Lung (tissue), 12 donors: ENCODE data around the gene CR1. TPM values are rescaled to one million over a fixed set of nuclear protein-coding genes. Genes with fewer than 3 reads are reported as not detected.

ENCODE experiments used
- ATAC-seq: fragments of 200-7000 bp; cut with Tn5 transposase; one replicate; pipeline ENCODE4 v1.9.1; 2020; ENCODE audit warnings: moderate number of reproducible peaks; ENCODE audit not compliant: insufficient read depth, low FRiP score
- DNase-seq, 3 donors: peaks; one replicate each; pipeline ENCODE4 v3.0.0-alpha.2; 2013 to 2017
- H3K27ac ChIP-seq, 2 donors: one replicate each; pipeline ENCODE4 v1.5.1; 2013; ENCODE audit warnings: mild to moderate bottlenecking in 2 of 2, moderate library complexity in 2 of 2, control low read depth in 1 of 2, inconsistent platforms in 1 of 2, low read depth in 1 of 2, low read length in 1 of 2
- H3K27me3 ChIP-seq, 3 donors: one replicate each; pipeline ENCODE4 v1.5.1; 2013; ENCODE audit warnings: low read length in 2 of 3; ENCODE audit not compliant: control insufficient read depth in 3 of 3, insufficient read depth in 3 of 3
- H3K36me3 ChIP-seq, 4 donors: one replicate each; pipeline ENCODE4 v1.5.1; 2013; ENCODE audit warnings: low read length in 4 of 4, mild to moderate bottlenecking in 1 of 4, moderate library complexity in 1 of 4; ENCODE audit not compliant: control insufficient read depth in 4 of 4, insufficient read depth in 4 of 4
- H3K4me1 ChIP-seq, 5 donors: one replicate each; pipeline ENCODE4 v1.5.1; 2013; ENCODE audit warnings: low read length in 5 of 5, mild to moderate bottlenecking in 2 of 5, moderate library complexity in 1 of 5; ENCODE audit not compliant: control insufficient read depth in 5 of 5, insufficient read depth in 5 of 5
- H3K4me3 ChIP-seq: one replicate; pipeline ENCODE4 v1.5.1; 2013; ENCODE audit warnings: mild to moderate bottlenecking, control low read depth, moderate library complexity
- H3K9ac ChIP-seq, 2 donors: one replicate each; pipeline ENCODE4 v1.5.1; 2013; ENCODE audit warnings: low read length in 2 of 2, control low read depth in 1 of 2; ENCODE audit not compliant: insufficient read depth in 1 of 2
- H3K9me3 ChIP-seq, 4 donors: one replicate each; pipeline ENCODE4 v1.5.1; 2013; ENCODE audit warnings: low read length in 3 of 4, mild to moderate bottlenecking in 1 of 4, moderate library complexity in 1 of 4; ENCODE audit not compliant: control insufficient read depth in 4 of 4, insufficient read depth in 3 of 4
- CTCF ChIP-seq: IDR thresholded peaks from 2 replicates; pipeline ENCODE4 v1.5.1; 2012; ENCODE audit warnings: mild to moderate bottlenecking; ENCODE audit errors: control extremely low read depth, extremely low read depth
- WGBS, 2 donors: extraction: QIAGEN DNeasy Blood & Tissue Kit; methylation state at CpG; one replicate each; pipeline ENCODE4 v1.1.7; 2013; 5-methylcytosine and 5-hydroxymethylcytosine counted together
- polyA plus RNA-seq, 2 donors: library from polyadenylated mRNA; stranded (reverse); fragments of 200-250 nt; gene quantifications; one replicate each; pipeline ENCODE4 v1.2.1, GENCODE V29; 2013
- total RNA-seq, 2 donors: library from RNA; depleted of rRNA in 1 of 2; stranded (reverse); fragments of >200 nt in 1 of 2; gene quantifications; one replicate each; pipeline ENCODE4 v1.2.1, GENCODE V29; 2014 to 2021
- donor health status: control.
- donor health status: control.
- donor health status: Bipolar disorder and iron deficiency.
- donor health status: healthy.
- donor health status: DM: yes; HTN: yes; CAD: no.

Gene CR1
- total and polyA plus RNA-seq, 4 donors = 0.57 to 26.6 (median 16.6) TPM

- no peak for DNase-seq
- Histone ChIP-seq H3K27ac (no peak overlapping the region), H3K9ac (no peak overlapping the region), H3K36me3 (no peaks in the 10 kb centered on the region), H3K27me3 (peaks cover 0 to 49% (median 30%) of the 10 kb centered on the region in 3 donors), H3K4me1 (peaks cover 0 to 11% (median 3%) of the 10 kb centered on the region in 5 donors), H3K9me3 (peaks cover 0 to 4% (median 0%) of the 10 kb centered on the region in 4 donors), H3K4me3 (no peak overlapping the region)
- TF ChIP-seq CTCF = no peak
- ATAC-seq = no peak
Observed at GRCh38 chr1:207646171-207646570, 150.2 kb downstream of the CR1 start.

DNA sequence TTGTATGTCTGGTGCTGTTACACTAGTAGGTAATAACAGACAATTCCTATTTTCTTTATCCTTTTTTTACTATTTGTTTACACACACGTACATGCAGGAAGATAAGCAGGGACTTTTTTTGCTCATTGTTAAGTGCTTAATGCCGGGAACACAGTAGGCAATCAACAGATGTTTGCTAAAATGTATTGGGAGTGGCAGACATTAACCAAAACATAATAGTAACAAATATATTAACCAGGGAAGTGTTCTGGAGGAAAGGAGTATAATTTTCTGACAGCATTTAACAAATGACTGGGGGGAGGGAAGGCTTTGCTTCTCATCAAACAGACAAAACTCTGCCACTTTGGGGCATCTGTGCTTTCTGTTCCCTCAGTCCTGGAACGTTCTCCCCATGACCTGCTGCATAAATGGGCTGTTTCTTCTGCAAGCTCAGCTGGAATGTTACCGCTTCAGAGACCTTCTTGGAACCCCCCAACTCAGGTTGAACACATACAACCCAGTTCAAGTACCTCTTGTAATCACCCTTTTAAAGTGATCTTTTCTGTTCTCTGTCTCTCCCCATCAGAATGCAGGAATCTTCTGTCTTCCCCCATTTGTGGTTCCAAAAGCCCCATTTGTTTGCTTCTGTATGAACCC lies 151.1 kb downstream of the CR1 start:
- H3K36me3 ChIP-seq = no peaks in the 10 kb centered on the region
- H3K9me3 ChIP-seq = peaks cover 0 to 4% (median 0%) of the 10 kb centered on the region in 4 donors
- H3K27ac ChIP-seq = no peak overlapping the region
- peaks cover 0 to 11% (median 3%) of the 10 kb centered on the region in 5 donors for H3K4me1 ChIP-seq
- no peak for DNase-seq
- H3K27me3 ChIP-seq = peaks cover 0 to 49% (median 28%) of the 10 kb centered on the region in 3 donors
- TF ChIP-seq CTCF = no peak
- ATAC-seq = no peak
- 62 to 74% methylated on average over 4 of the region's 4 CpGs for WGBS, 2 donors
- H3K4me3 ChIP-seq = no peak overlapping the region
- no peak overlapping the region for H3K9ac ChIP-seq

GRCh38 chr1:207647671-207648333 lies 151.8 kb downstream of the CR1 start:
- no peaks in the 10 kb centered on the region for H3K36me3 ChIP-seq
- 56 to 68% methylated on average over 4 of the region's 4 CpGs for WGBS, 2 donors
- no peak overlapping the region for H3K9ac ChIP-seq
- H3K4me1 ChIP-seq = peaks cover 0 to 11% (median 3%) of the 10 kb centered on the region in 5 donors
- H3K9me3 ChIP-seq = peaks cover 0 to 4% (median 0%) of the 10 kb centered on the region in 4 donors
- no peak overlapping the region for H3K27ac ChIP-seq
- no peak for DNase-seq
- H3K27me3 ChIP-seq = peaks cover 0 to 49% (median 26%) of the 10 kb centered on the region in 3 donors
- ATAC-seq = no peak
- TF ChIP-seq CTCF = no peak
- H3K4me3 ChIP-seq = no peak overlapping the region
